Measurements from ENCODE around the gene ETNPPL. TPM values are rescaled to one million over a fixed set of nuclear protein-coding genes. Genes with fewer than 3 reads are reported as not detected.
A peak's percentile ranks its signal among the peaks of the same experiment; 100 is the strongest.

Gene ETNPPL
- total RNA-seq, 2 donors from 2014 or later = not detected

GRCh38 chr4:108796173-108796572 is 33.3 kb upstream of the ETNPPL start:
- DNase-seq (ENCODE audit: low spot score) (no peak), ATAC-seq (ENCODE audit: insufficient number of reproducible peaks, low FRiP score, low read depth) (peak; percentile 27)
- no peak for TF ChIP-seq CTCF (IDR thresholded peaks at IDR 0.05)
- peak overlapping the region in 1 of 2 donors; percentile 37 for H3K27ac ChIP-seq
- peaks cover 5 to 12% of the 10 kb centered on the region in 2 donors for H3K4me1 ChIP-seq (ENCODE audit: control insufficient read depth in 1 of 2, low read depth in 2 of 2)
- peak overlapping the region; percentile 3 for H3K4me3 ChIP-seq
- no peaks in the 10 kb centered on the region for H3K36me3 ChIP-seq
- no peaks in the 10 kb centered on the region for H3K9me3 ChIP-seq
- no peaks in the 10 kb centered on the region for H3K27me3 ChIP-seq (replicated peaks; ENCODE audit: insufficient read depth)

GRCh38 chr4:108795733-108796132 is 32.9 kb upstream of the ETNPPL start:
- DNase-seq (ENCODE audit: low spot score) (no peak), ATAC-seq (ENCODE audit: insufficient number of reproducible peaks, low FRiP score, low read depth) (peak; percentile 52)
- Histone ChIP-seq H3K4me3 (peak overlapping the region; percentile 3), H3K9me3 (no peaks in the 10 kb centered on the region), H3K27me3 (replicated peaks; ENCODE audit: insufficient read depth) (no peaks in the 10 kb centered on the region), H3K4me1 (ENCODE audit: control insufficient read depth in 1 of 2, low read depth in 2 of 2) (peaks cover 5 to 12% of the 10 kb centered on the region in 2 donors), H3K27ac (peak overlapping the region in 1 of 2 donors; percentile 37), H3K36me3 (no peaks in the 10 kb centered on the region)
- TF ChIP-seq CTCF (IDR thresholded peaks at IDR 0.05) = no peak

GRCh38 chr4:108794136-108794535 is 31.3 kb upstream of the ETNPPL start:
- ATAC-seq (ENCODE audit: insufficient number of reproducible peaks, low FRiP score, low read depth) (no peak), DNase-seq (ENCODE audit: low spot score) (no peak)
- no peak overlapping the region for H3K27ac ChIP-seq
- no peak for TF ChIP-seq CTCF (IDR thresholded peaks at IDR 0.05)
- H3K9me3 ChIP-seq = no peaks in the 10 kb centered on the region
- H3K36me3 ChIP-seq = no peaks in the 10 kb centered on the region
- no peaks in the 10 kb centered on the region for H3K27me3 ChIP-seq (replicated peaks; ENCODE audit: insufficient read depth)
- no peak overlapping the region for H3K4me3 ChIP-seq
- H3K4me1 ChIP-seq (ENCODE audit: control insufficient read depth in 1 of 2, low read depth in 2 of 2) = peaks cover 5 to 12% of the 10 kb centered on the region in 2 donors

- Histone ChIP-seq H3K27me3 (replicated peaks; ENCODE audit: insufficient read depth) (no peaks in the 10 kb centered on the region), H3K27ac (no peak overlapping the region), H3K36me3 (no peaks in the 10 kb centered on the region), H3K9me3 (no peaks in the 10 kb centered on the region), H3K4me3 (no peak overlapping the region), H3K4me1 (ENCODE audit: control insufficient read depth in 1 of 2, low read depth in 2 of 2) (peaks cover 5 to 12% of the 10 kb centered on the region in 2 donors)
- TF ChIP-seq CTCF (IDR thresholded peaks at IDR 0.05) = no peak
- ATAC-seq (ENCODE audit: insufficient number of reproducible peaks, low FRiP score, low read depth) (no peak), DNase-seq (ENCODE audit: low spot score) (no peak)
Measured at GRCh38 chr4:108793415-108793814, 30.6 kb upstream of the ETNPPL start.

GRCh38 chr4:108788731-108789130 is 25.9 kb upstream of the ETNPPL start:
- no peaks in the 10 kb centered on the region for H3K9me3 ChIP-seq
- no peaks in the 10 kb centered on the region for H3K27me3 ChIP-seq (replicated peaks; ENCODE audit: insufficient read depth)
- no peak for DNase-seq (ENCODE audit: low spot score)
- H3K27ac ChIP-seq = no peak overlapping the region
- H3K4me3 ChIP-seq = no peak overlapping the region
- H3K36me3 ChIP-seq = no peaks in the 10 kb centered on the region
- TF ChIP-seq CTCF (IDR thresholded peaks at IDR 0.05) = no peak
- H3K4me1 ChIP-seq (ENCODE audit: control insufficient read depth in 1 of 2, low read depth in 2 of 2) = no peaks in the 10 kb centered on the region
- ATAC-seq (ENCODE audit: insufficient number of reproducible peaks, low FRiP score, low read depth) = no peak

Data from thoracic aorta (tissue), 2 donors.